Esophagus muscularis mucosa (tissue), 4 donors: ENCODE data around the gene CYP21A2. TPM values are rescaled to one million over a fixed set of nuclear protein-coding genes. Genes with fewer than 3 reads are reported as not detected.

Experiments used
- DNase-seq: peaks from one replicate; pipeline ENCODE4 v3.0.0-alpha.2; 2017; ENCODE audit errors: extremely low spot score
- H3K27ac ChIP-seq, 4 donors: fragments of 200-600 bp; sonication (generic); replicated peaks in 1 of 4; 1 replicate in 3 of 4; 2 replicates in 1 of 4; pipeline ENCODE4 v1.5.1; 2016 to 2019; ENCODE audit warnings: mild to moderate bottlenecking in 1 of 4
- H3K27me3 ChIP-seq, 4 donors: fragments of 200-600 bp; sonication (generic); one replicate each; pipeline versions ENCODE4 v1.5.1 to v1.6.0; 2016 to 2019
- H3K36me3 ChIP-seq, 4 donors: fragments of 200-600 bp; sonication (generic); one replicate each; pipeline ENCODE4 v1.5.1; 2016 to 2019
- H3K4me1 ChIP-seq, 4 donors: fragments of 200-600 bp; sonication (generic); one replicate each; pipeline ENCODE4 v1.5.1; 2016 to 2019
- H3K4me3 ChIP-seq, 4 donors: fragments of 200-600 bp; sonication (generic); 1 replicate in 2 of 4; 2 replicates in 2 of 4; pipeline ENCODE4 v1.5.1; 2016 to 2019; ENCODE audit warnings: mild to moderate bottlenecking in 4 of 4, moderate library complexity in 1 of 4
- H3K9me3 ChIP-seq, 4 donors: fragments of 200-600 bp; sonication (generic); 1 replicate in 3 of 4; 2 replicates in 1 of 4; pipeline ENCODE4 v1.5.1; 2016 to 2019
- CTCF ChIP-seq, 3 experiments: fragments of 200-600 bp in 2 of 3; fragments of 450-650 bp in 1 of 3; sonication (generic) in 2 of 3; IDR thresholded peaks; one replicate each; pipeline ENCODE4 v1.5.1; 2017 to 2019; ENCODE audit warnings: antibody characterized with exemption in 3 of 3, mild to moderate bottlenecking in 2 of 3, moderate library complexity in 1 of 3
- EP300 ChIP-seq: sonication (generic); formaldehyde crosslinking; IDR thresholded peaks from one replicate; pipeline ENCODE4 v1.6.1; 2017; ENCODE audit warnings: antibody characterized with exemption
- POLR2A ChIP-seq: fragments of 450-650 bp; IDR thresholded peaks from one replicate; pipeline ENCODE4 v1.6.1; 2017; ENCODE audit warnings: antibody characterized with exemption, moderate library complexity, mild to moderate bottlenecking, low read depth
- POLR2AphosphoS5 ChIP-seq, 2 donors: sonication (generic); formaldehyde crosslinking; IDR thresholded peaks; one replicate each; pipeline ENCODE4 v1.6.1; 2017; ENCODE audit warnings: antibody characterized with exemption in 2 of 2
- WGBS: methylation state at CpG from one replicate; pipeline ENCODE4 v1.1.5; 2018; 5-methylcytosine and 5-hydroxymethylcytosine counted together
- intact Hi-C: fragments of 100-400 bp; cut with DNase I; formaldehyde crosslinking; loops from one replicate; pipeline ENCODE4 v1.15.1; 2023
- total RNA-seq, 4 donors: library from RNA; depleted of rRNA; stranded (reverse); fragments of >200 nt; gene quantifications; one replicate each; pipeline versions ENCODE4 v1.1.0 to v1.2.1, GENCODE V29; 2016

The CYP21A2 gene
- total RNA-seq, 4 donors from 2014 or later: 0.33 to 3.7 (median 1.9) TPM

GRCh38 chr6:32079566-32080290 is 41.5 kb downstream of the CYP21A2 start:
- no peaks in the 10 kb centered on the region for H3K9me3 ChIP-seq
- intact Hi-C loops: no loop called here
- DNase-seq: no peak
- peak overlapping the region; percentile 31 to 79 (median 38) for H3K27ac ChIP-seq
- no peaks in the 10 kb centered on the region for H3K27me3 ChIP-seq
- TF ChIP-seq EP300 (no peak), POLR2A (no peak), CTCF (IDR thresholded peaks at IDR 0.05) (no peak), POLR2AphosphoS5 (IDR thresholded peaks at IDR 0.05) (no peak)
- no peak overlapping the region for H3K4me3 ChIP-seq
- peaks cover 9 to 88% (median 42%) of the 10 kb centered on the region in 4 donors for H3K36me3 ChIP-seq
- H3K4me1 ChIP-seq: peaks cover 15 to 41% (median 40%) of the 10 kb centered on the region in 4 donors
- WGBS: 81% methylated on average over 7 of the region's 7 CpGs

GRCh38 chr6:32081168-32081990 is 43.2 kb downstream of the CYP21A2 start:
- WGBS: 37% methylated on average over 9 of the region's 22 CpGs
- intact Hi-C loops: no loop called here

GRCh38 chr6:32082478-32082877 is 44.3 kb downstream of the CYP21A2 start:
- peaks cover 9 to 82% (median 41%) of the 10 kb centered on the region in 4 donors for H3K36me3 ChIP-seq
- H3K4me3 ChIP-seq: no peak overlapping the region
- 72% methylated on average over 6 of the region's 6 CpGs for WGBS
- H3K9me3 ChIP-seq: no peaks in the 10 kb centered on the region
- intact Hi-C loops: no loop called here
- TF ChIP-seq POLR2AphosphoS5 (IDR thresholded peaks at IDR 0.05) (no peak), POLR2A (no peak)
- peak overlapping the region; percentile 59 to 80 (median 72) for H3K27ac ChIP-seq
- DNase-seq: no peak
- peaks cover 0 to 5% (median 0%) of the 10 kb centered on the region in 4 donors for H3K27me3 ChIP-seq
- peaks cover 12 to 43% (median 40%) of the 10 kb centered on the region in 4 donors for H3K4me1 ChIP-seq

More at GRCh38 chr6:32081168-32081990, 43.2 kb downstream of the CYP21A2 start:
- Histone ChIP-seq H3K4me1 (peaks cover 12 to 39% (median 36%) of the 10 kb centered on the region in 4 donors), H3K27me3 (peaks cover 0 to 5% (median 0%) of the 10 kb centered on the region in 4 donors), H3K9me3 (no peaks in the 10 kb centered on the region), H3K4me3 (no peak overlapping the region), H3K27ac (peak overlapping the region; percentile 59 to 80 (median 72)), H3K36me3 (peaks cover 9 to 88% (median 41%) of the 10 kb centered on the region in 4 donors)
- TF ChIP-seq POLR2AphosphoS5 (IDR thresholded peaks at IDR 0.05) (peak; percentile 32 to 34), POLR2A (no peak)
- no peak for DNase-seq

- H3K4me1 ChIP-seq: peaks cover 17 to 48% (median 44%) of the 10 kb centered on the region in 4 donors
- H3K36me3 ChIP-seq: peaks cover 9 to 79% (median 41%) of the 10 kb centered on the region in 4 donors
- intact Hi-C loops: no loop called here
- H3K4me3 ChIP-seq: no peak overlapping the region
- H3K27ac ChIP-seq: peak overlapping the region; percentile 59 to 80 (median 72)
- DNase-seq: peak; percentile 94
- peaks cover 0 to 5% (median 0%) of the 10 kb centered on the region in 4 donors for H3K27me3 ChIP-seq
- 70% methylated on average over 9 of the region's 9 CpGs for WGBS
- TF ChIP-seq CTCF (IDR thresholded peaks at IDR 0.05) (no peak), POLR2A (no peak), POLR2AphosphoS5 (IDR thresholded peaks at IDR 0.05) (peak; percentile 43 to 46)
- H3K9me3 ChIP-seq: no peaks in the 10 kb centered on the region
These were observed 44.7 kb downstream of the CYP21A2 start for GRCh38 chr6:32082935-32083334.

GRCh38 chr6:32083812-32084768 is 45.9 kb downstream of the CYP21A2 start:
- intact Hi-C loops: no loop called here
- WGBS: 87% methylated on average over 9 of the region's 22 CpGs
- H3K9me3 ChIP-seq: no peaks in the 10 kb centered on the region
- TF ChIP-seq EP300: no peak
- no peak for TF ChIP-seq CTCF (IDR thresholded peaks at IDR 0.05)
- no peak for TF ChIP-seq POLR2AphosphoS5 (IDR thresholded peaks at IDR 0.05)
- no peak for TF ChIP-seq POLR2A
- no peak overlapping the region for H3K4me3 ChIP-seq
- peaks cover 0 to 5% (median 0%) of the 10 kb centered on the region in 4 donors for H3K27me3 ChIP-seq
- no peak for DNase-seq
- peak overlapping the region; percentile 47 to 68 (median 64) for H3K27ac ChIP-seq
- peaks cover 19 to 56% (median 48%) of the 10 kb centered on the region in 4 donors for H3K4me1 ChIP-seq
- H3K36me3 ChIP-seq: peaks cover 9 to 68% (median 37%) of the 10 kb centered on the region in 4 donors
